ENCODE measurements around the gene WWC1.

The WWC1 gene

GRCh38 chr5:168438349-168438748 lies 146.9 kb downstream of the WWC1 start:
- H3K36me3 Mint-ChIP-seq (ENCODE audit: low read depth), result peaks cover 15% of the 10 kb centered on the region
- H3K4me3 Mint-ChIP-seq, result no peak overlapping the region
- H3K27me3 Mint-ChIP-seq (ENCODE audit: low read depth, poor library complexity), result peaks cover 4% of the 10 kb centered on the region
- no peak for DNase-seq
- H3K27ac Mint-ChIP-seq, result no peak overlapping the region
- H3K9me3 Mint-ChIP-seq, result no peaks in the 10 kb centered on the region
- H3K4me1 Mint-ChIP-seq, result peaks cover 20% of the 10 kb centered on the region
- no peak for TF ChIP-seq CTCF (IDR thresholded peaks at IDR 0.05)

GRCh38 chr5:168443533-168443932 lies 152.1 kb downstream of the WWC1 start:
- H3K4me3 Mint-ChIP-seq, result no peak overlapping the region

GRCh38 chr5:168443950-168444700 lies 152.7 kb downstream of the WWC1 start:
- Mint-ChIP-seq H3K27ac (no peak overlapping the region), H3K36me3 (ENCODE audit: low read depth) (peaks cover 12% of the 10 kb centered on the region), H3K9me3 (no peaks in the 10 kb centered on the region), H3K27me3 (ENCODE audit: low read depth, poor library complexity) (no peaks in the 10 kb centered on the region), H3K4me1 (peaks cover 21% of the 10 kb centered on the region), H3K4me3 (no peak overlapping the region)
- TF ChIP-seq CTCF (IDR thresholded peaks at IDR 0.05), result no peak
- no peak for DNase-seq

More at GRCh38 chr5:168443533-168443932, 152.1 kb downstream of the WWC1 start:
- no peaks in the 10 kb centered on the region for H3K27me3 Mint-ChIP-seq (ENCODE audit: low read depth, poor library complexity)
- no peak for TF ChIP-seq CTCF (IDR thresholded peaks at IDR 0.05)
- H3K4me1 Mint-ChIP-seq, result peaks cover 21% of the 10 kb centered on the region
- H3K36me3 Mint-ChIP-seq (ENCODE audit: low read depth), result peaks cover 12% of the 10 kb centered on the region
- DNase-seq, result no peak
- H3K27ac Mint-ChIP-seq, result no peak overlapping the region
- H3K9me3 Mint-ChIP-seq, result no peaks in the 10 kb centered on the region

GRCh38 chr5:168446983-168447619 lies 155.7 kb downstream of the WWC1 start:
- H3K4me3 Mint-ChIP-seq, result no peak overlapping the region
- DNase-seq, result no peak
- TF ChIP-seq CTCF (IDR thresholded peaks at IDR 0.05), result no peak
- no peaks in the 10 kb centered on the region for H3K9me3 Mint-ChIP-seq
- H3K27me3 Mint-ChIP-seq (ENCODE audit: low read depth, poor library complexity), result no peaks in the 10 kb centered on the region
- H3K27ac Mint-ChIP-seq, result no peak overlapping the region
- H3K36me3 Mint-ChIP-seq (ENCODE audit: low read depth), result peaks cover 17% of the 10 kb centered on the region
- peaks cover 21% of the 10 kb centered on the region for H3K4me1 Mint-ChIP-seq

- H3K4me1 Mint-ChIP-seq, result peaks cover 21% of the 10 kb centered on the region
- peaks cover 17% of the 10 kb centered on the region for H3K36me3 Mint-ChIP-seq (ENCODE audit: low read depth)
- TF ChIP-seq CTCF (IDR thresholded peaks at IDR 0.05), result no peak
- H3K27ac Mint-ChIP-seq, result no peak overlapping the region
- no peaks in the 10 kb centered on the region for H3K27me3 Mint-ChIP-seq (ENCODE audit: low read depth, poor library complexity)
- no peak for DNase-seq
- no peak overlapping the region for H3K4me3 Mint-ChIP-seq
- H3K9me3 Mint-ChIP-seq, result no peaks in the 10 kb centered on the region
These were observed 156.4 kb downstream of the WWC1 start for GRCh38 chr5:168447808-168448207.
